Esophagus muscularis mucosa (tissue), 3 donors: ENCODE data around the gene PCCB.

Source experiments
- CTCF ChIP-seq, 3 experiments: fragments of 200-600 bp in 2 of 3; fragments of 450-650 bp in 1 of 3; sonication (generic) in 2 of 3; IDR thresholded peaks; one replicate each; pipeline ENCODE4 v1.5.1; 2017 to 2019; ENCODE audit warnings: antibody characterized with exemption in 3 of 3, mild to moderate bottlenecking in 2 of 3, moderate library complexity in 1 of 3
- POLR2A ChIP-seq: fragments of 450-650 bp; IDR thresholded peaks from one replicate; pipeline ENCODE4 v1.6.1; 2017; ENCODE audit warnings: antibody characterized with exemption, moderate library complexity, mild to moderate bottlenecking, low read depth

- peak; percentile 68 to 82 (median 76) for TF ChIP-seq CTCF (IDR thresholded peaks at IDR 0.05)
- peak; percentile 30 for TF ChIP-seq POLR2A
These were observed at the start of gene PCCB for GRCh38 chr3:136250059-136250902.
